Naive B cell (primary cell): Measurements from ENCODE around the gene ZNF391. TPM values are rescaled to one million over a fixed set of nuclear protein-coding genes. Genes with fewer than 3 reads are reported as not detected.
A peak's percentile ranks its signal among the peaks of the same experiment; 100 is the strongest.
"Not testable (repeated sequence)": the region's sequence is repeated elsewhere in the genome, so short reads cannot be mapped to it uniquely, and the experiment has no call there.

Source experiments
- ATAC-seq, 2 donors: fragments of 150-1000 bp; cut with Tn5 transposase; 2 replicates each; pipeline ENCODE4 v1.10.0; 2021; ENCODE audit warnings: low read depth in 2 of 2, mild to moderate bottlenecking in 2 of 2, moderate library complexity in 2 of 2
- DNase-seq: peaks from one replicate; pipeline ENCODE4 v3.0.0; 2022
- H3K27ac Mint-ChIP-seq, 6 donors: one replicate each; pipeline ENCODE4 v1.8.0; 2020 to 2022; ENCODE audit warnings: mild to moderate bottlenecking in 6 of 6, mixed read lengths in 6 of 6, moderate library complexity in 5 of 6, inconsistent platforms in 2 of 6
- H3K27me3 Mint-ChIP-seq, 3 donors: one replicate each; pipeline ENCODE4 v1.8.0; 2021 to 2022; ENCODE audit warnings: mixed read lengths in 3 of 3, mild to moderate bottlenecking in 1 of 3
- H3K36me3 Mint-ChIP-seq, 2 donors: one replicate each; pipeline ENCODE4 v1.8.0; 2020 to 2022; ENCODE audit warnings: mixed read lengths in 2 of 2, inconsistent platforms in 1 of 2, mild to moderate bottlenecking in 1 of 2
- H3K4me1 Mint-ChIP-seq, 3 donors: one replicate each; pipeline ENCODE4 v1.8.0; 2020 to 2022; ENCODE audit warnings: mixed read lengths in 3 of 3, inconsistent platforms in 1 of 3, mild to moderate bottlenecking in 1 of 3, moderate library complexity in 1 of 3
- H3K4me3 Mint-ChIP-seq, 8 donors: one replicate each; pipeline ENCODE4 v1.8.0; 2020 to 2022; ENCODE audit warnings: mild to moderate bottlenecking in 8 of 8, mixed read lengths in 8 of 8, moderate library complexity in 8 of 8, inconsistent platforms in 2 of 8
- H3K9me3 Mint-ChIP-seq, 7 donors: one replicate each; pipeline ENCODE4 v1.8.0; 2020 to 2022; ENCODE audit warnings: mixed read lengths in 7 of 7, mild to moderate bottlenecking in 5 of 7, inconsistent platforms in 2 of 7, moderate library complexity in 1 of 7
- polyA plus RNA-seq, 6 donors: library from polyadenylated mRNA; unstranded; fragments of 300-500 nt; fragmentation: Illumina TruSeq; gene quantifications; one replicate each; pipeline ENCODE4 v1.2.3, GENCODE V29; 2021; ENCODE audit warnings: low read depth in 6 of 6

The ZNF391 gene
- polyA plus RNA-seq, result 1 to 10 TPM in 5 of 6 donors, under 1 TPM in 1; 0.95 to 7.4 (median 3.8) TPM

DNA sequence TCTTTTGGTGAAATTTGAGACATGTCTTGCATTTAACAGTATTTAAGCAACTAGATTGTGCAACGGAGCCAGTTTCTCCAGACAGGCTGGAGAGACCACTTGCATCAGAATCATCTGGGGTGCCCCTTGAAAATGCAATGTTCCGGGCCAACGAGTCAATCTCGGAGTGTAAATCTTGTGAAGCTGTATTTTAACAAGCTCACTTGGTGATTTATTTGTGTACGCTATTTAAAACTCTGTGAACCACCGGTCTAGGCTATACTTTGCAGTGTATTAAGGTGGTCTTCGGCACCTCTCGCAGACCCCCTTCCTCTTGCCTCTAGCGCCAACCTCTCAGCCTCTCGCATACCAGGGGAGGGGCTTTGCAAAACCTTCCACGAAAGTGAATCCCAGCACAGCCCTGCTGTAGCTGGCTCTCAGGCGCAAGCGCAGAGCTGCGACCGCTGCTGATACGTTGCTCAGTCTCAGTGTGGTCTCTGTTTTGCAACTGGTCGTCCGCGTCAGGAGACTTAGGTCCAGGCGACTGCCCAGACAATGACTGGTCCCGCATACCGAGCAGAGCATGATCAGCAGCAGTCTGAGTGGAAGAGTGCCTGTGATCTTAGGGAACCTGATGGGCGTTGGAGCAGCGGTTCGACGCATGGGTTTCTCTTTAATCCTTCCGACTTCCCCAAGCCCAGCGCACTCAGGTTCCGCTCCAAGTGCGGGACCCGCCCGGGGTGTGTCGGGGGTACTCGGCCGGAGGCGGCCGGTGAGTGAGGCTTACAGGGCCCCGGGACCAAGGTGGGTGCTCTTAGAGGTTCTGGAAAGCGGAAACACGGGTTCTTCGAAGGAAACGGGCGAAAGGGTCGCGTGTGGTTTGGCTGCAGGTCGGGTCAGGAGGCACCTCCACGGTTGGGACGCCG lies at the start of gene ZNF391:
ZNF391 (plus strand) TSS at position 467 of the 905 bp plus-strand sequence. CDS start 11,612 bp downstream, outside the sequence.
- peaks cover 4 to 9% of the 10 kb centered on the region in 2 donors for H3K36me3 Mint-ChIP-seq

DNA sequence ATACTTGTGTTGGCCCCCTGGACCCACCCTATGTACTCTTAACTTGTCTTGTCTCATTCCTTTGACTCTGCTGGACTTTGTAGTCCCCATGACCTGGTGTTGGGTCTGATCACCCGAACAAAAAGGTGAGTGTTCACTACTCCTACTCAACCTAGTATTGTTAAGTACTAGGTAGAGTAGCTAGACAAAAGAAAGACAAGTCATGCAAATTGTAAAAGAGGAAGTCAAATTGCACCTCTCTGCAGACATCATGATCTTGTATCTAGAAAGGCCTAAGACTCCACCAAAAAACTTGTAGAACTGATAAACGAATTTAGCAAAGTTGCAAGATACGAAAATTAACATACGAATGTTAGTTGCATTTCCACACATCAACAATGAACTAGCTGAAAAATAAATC lies 35.7 kb upstream of the ZNF391 start:
- Mint-ChIP-seq H3K4me3 (no peak overlapping the region), H3K27me3 (peaks cover 8 to 15% (median 9%) of the 10 kb centered on the region in 3 donors), H3K9me3 (peaks cover 9 to 57% (median 34%) of the 10 kb centered on the region in 7 donors), H3K36me3 (peaks cover 0 to 10% of the 10 kb centered on the region in 2 donors), H3K4me1 (no peaks in the 10 kb centered on the region), H3K27ac (no peak overlapping the region)
- DNase-seq (no peak), ATAC-seq (no peak)

More for the DNA sequence above, at the start of gene ZNF391:
- peaks cover 0 to 5% (median 3%) of the 10 kb centered on the region in 7 donors for H3K9me3 Mint-ChIP-seq
- H3K27ac Mint-ChIP-seq, result peak within 1 kb of the TSS; percentile 73 to 95 (median 88)
- H3K4me1 Mint-ChIP-seq, result peaks cover 8 to 25% (median 14%) of the 10 kb centered on the region in 3 donors
- ATAC-seq, result peak; percentile 85
- H3K4me3 Mint-ChIP-seq, result peak within 1 kb of the TSS; percentile 94 to 99 (median 98)
- DNase-seq, result peak; percentile 64
- peaks cover 11 to 26% (median 13%) of the 10 kb centered on the region in 3 donors for H3K27me3 Mint-ChIP-seq

DNA sequence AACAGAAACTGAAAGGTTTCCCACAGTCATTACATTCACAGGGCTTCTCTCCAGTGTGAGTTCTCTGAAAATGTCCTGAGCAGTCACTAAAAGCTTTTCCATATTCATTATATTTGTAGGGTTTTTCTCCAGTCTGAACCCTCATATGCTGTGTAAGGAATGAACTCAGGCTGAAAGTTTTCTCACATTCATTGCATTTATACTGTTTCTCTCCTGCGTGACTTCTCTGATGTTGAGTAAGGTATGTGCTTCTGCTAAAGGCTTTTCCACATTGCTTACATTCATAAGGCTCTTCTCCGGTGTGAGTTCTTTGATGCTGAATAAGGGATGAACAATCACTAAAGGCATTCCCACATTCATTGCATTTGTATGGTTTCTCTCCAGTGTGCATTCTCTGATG lies 29.8 kb upstream of the ZNF391 start:
- Mint-ChIP-seq H3K4me3 (no peak overlapping the region), H3K4me1 (no peaks in the 10 kb centered on the region), H3K27me3 (peaks cover 0 to 11% (median 7%) of the 10 kb centered on the region in 3 donors), H3K9me3 (peaks cover 12 to 78% (median 58%) of the 10 kb centered on the region in 7 donors), H3K36me3 (peaks cover 20 to 35% of the 10 kb centered on the region in 2 donors), H3K27ac (no peak overlapping the region)
- DNase-seq (no peak), ATAC-seq (no peak)

DNA sequence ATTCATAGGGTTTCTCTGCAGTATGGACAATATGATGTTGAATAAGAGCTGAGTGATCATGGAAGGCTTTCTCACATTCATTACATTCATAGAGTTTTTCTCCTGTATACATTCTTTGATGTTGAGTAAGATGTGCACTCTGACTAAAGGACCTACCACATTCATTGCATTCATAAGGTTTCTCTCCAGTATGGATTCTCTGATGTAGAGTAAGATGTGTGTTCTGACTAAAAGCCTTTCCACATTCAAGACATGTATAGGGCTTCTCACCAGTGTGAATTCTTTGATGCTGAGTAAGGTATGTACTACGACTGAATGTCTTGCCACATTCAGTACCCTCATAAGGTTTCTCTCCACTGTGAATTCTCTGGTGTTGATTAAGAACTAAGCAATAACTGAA lies 29.3 kb upstream of the ZNF391 start:
- Mint-ChIP-seq H3K27ac (no peak overlapping the region), H3K4me3 (no peak overlapping the region), H3K4me1 (no peaks in the 10 kb centered on the region), H3K9me3 (peaks cover 12 to 74% (median 55%) of the 10 kb centered on the region in 7 donors), H3K27me3 (peaks cover 0 to 11% (median 7%) of the 10 kb centered on the region in 3 donors), H3K36me3 (peaks cover 20 to 36% of the 10 kb centered on the region in 2 donors)
- no peak for DNase-seq
- no peak for ATAC-seq

DNA sequence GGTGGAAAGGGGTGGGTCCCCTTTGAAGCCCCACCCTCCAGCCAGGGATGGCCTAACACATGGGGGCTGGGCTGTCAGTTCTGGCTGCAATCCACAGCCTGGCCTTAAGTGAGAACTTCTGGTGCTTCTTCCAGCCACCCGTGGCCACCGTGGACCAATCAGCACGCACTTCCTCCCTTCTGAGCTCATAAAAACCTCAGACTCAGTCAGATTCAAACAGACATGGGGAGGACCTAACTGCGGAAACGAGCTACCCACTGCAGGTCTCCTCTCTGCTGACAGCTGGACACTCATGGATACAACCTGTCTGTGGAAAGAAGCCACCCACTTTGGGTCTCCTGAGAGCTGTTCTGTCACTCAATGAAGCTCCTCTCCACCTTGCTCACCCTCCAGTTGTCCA lies 20.4 kb upstream of the ZNF391 start:
- peaks cover 9 to 29% (median 18%) of the 10 kb centered on the region in 7 donors for H3K9me3 Mint-ChIP-seq
- no peak for DNase-seq
- no peaks in the 10 kb centered on the region for H3K4me1 Mint-ChIP-seq
- ATAC-seq, result no peak
- H3K27me3 Mint-ChIP-seq, result peaks cover 20 to 41% (median 38%) of the 10 kb centered on the region in 3 donors
- H3K27ac Mint-ChIP-seq, result no peak overlapping the region
- H3K36me3 Mint-ChIP-seq, result peaks cover 16 to 28% of the 10 kb centered on the region in 2 donors
- no peak overlapping the region for H3K4me3 Mint-ChIP-seq

DNA sequence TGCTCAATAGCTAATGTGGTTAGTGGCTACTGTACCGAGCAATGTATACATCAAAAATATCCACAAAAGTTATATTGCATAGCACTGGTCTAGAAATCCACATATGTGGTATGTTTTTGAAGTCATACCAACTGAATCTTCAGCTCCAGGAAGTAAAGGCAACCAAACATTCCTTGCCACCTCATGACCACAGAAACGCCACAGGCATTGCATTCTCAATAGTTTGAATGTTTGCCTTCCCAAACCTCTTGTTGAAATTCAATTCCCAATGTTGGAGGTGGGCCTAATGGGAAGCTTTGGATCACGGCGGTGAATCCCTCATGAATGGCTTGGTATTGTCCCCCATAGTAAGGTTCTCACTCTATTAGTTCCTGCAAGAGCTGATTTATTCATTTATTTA lies 18.2 kb upstream of the ZNF391 start:
- Mint-ChIP-seq H3K36me3 (peaks cover 18 to 22% of the 10 kb centered on the region in 2 donors), H3K4me3 (no peak overlapping the region), H3K9me3 (peaks cover 9 to 29% (median 18%) of the 10 kb centered on the region in 7 donors), H3K27me3 (peaks cover 37 to 57% (median 55%) of the 10 kb centered on the region in 3 donors), H3K4me1 (peaks cover 13 to 17% (median 17%) of the 10 kb centered on the region in 3 donors), H3K27ac (no peak overlapping the region)
- ATAC-seq (no peak), DNase-seq (no peak)

DNA sequence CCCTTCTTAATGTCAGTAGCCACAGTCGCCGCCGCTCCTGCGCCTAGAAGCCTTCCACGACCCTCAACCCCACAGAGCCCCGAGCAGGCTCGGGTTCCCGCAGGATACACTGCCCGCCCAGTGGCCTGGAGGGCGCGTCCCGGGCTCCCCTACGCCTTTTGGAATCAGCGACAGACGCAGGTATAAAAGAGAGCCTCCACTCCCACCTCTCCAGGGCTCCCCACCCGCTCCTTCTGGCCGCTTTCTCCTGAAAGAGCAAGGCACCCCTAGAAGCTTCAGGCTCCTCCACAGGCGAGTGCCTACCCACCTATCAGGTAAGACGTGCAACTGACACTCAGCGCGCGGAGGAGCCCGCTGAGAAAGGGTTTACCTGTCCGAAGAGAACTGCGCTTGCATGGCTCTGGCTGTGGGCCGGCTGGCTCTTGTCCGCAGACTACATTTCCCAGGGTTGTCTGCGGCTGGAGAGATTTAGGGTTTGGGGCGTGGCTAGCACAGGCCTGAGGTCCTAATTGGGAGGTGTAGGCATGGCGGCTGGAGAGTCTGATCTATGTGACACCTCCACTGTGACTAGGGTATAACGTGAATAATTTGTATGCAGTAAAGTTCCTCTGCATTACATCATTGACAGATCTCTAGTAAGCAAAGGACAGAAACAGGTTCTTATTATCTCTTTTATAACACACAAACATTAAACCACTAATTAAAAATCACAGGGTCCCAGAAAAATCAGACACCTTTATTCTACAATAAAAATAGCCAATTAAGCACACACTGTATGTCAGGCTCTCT lies 13.5 kb upstream of the ZNF391 start:
- Mint-ChIP-seq H3K9me3 (peaks cover 0 to 4% (median 2%) of the 10 kb centered on the region in 7 donors), H3K27me3 (peaks cover 39 to 46% (median 44%) of the 10 kb centered on the region in 3 donors), H3K4me1 (peaks cover 14 to 23% (median 17%) of the 10 kb centered on the region in 3 donors), H3K4me3 (peak overlapping the region; percentile 86 to 98 (median 93)), H3K27ac (peak overlapping the region; percentile 3 to 78 (median 17)), H3K36me3 (peaks cover 0 to 6% of the 10 kb centered on the region in 2 donors)
- DNase-seq (peak; percentile 63), ATAC-seq (peak; percentile 99)

DNA sequence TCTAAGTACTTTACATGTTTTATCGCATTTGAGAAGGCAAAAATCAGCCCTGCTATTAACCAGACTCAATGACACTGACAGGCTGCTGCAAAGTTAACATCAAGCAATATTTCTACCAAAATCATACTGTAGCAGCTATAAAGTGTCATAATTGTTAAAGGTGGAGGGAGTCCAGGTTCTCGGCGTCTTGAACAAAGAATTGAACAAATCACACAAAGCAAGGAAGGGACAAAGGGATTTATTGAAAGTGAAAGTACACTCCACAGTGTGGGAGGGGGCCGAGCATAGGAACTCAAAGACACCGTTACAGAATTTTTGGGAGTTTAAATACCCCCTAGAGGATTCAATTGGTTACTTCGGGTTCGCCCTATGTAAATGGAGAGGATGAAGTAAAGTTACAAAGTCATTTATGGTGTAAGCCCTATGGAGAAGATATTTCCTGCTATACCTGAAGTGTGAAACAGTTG lies 12.9 kb upstream of the ZNF391 start:
- H3K36me3 Mint-ChIP-seq, result peaks cover 0 to 6% of the 10 kb centered on the region in 2 donors
- H3K27me3 Mint-ChIP-seq, result peaks cover 39 to 50% (median 44%) of the 10 kb centered on the region in 3 donors
- peaks cover 14 to 23% (median 17%) of the 10 kb centered on the region in 3 donors for H3K4me1 Mint-ChIP-seq
- peak overlapping the region in 2 of 6 donors; percentile 9 to 73 for H3K27ac Mint-ChIP-seq
- ATAC-seq (no peak), DNase-seq (no peak)
- peaks cover 0 to 4% (median 2%) of the 10 kb centered on the region in 7 donors for H3K9me3 Mint-ChIP-seq
- H3K4me3 Mint-ChIP-seq, result peak overlapping the region in 6 of 8 donors; percentile 74 to 95 (median 90)

DNA sequence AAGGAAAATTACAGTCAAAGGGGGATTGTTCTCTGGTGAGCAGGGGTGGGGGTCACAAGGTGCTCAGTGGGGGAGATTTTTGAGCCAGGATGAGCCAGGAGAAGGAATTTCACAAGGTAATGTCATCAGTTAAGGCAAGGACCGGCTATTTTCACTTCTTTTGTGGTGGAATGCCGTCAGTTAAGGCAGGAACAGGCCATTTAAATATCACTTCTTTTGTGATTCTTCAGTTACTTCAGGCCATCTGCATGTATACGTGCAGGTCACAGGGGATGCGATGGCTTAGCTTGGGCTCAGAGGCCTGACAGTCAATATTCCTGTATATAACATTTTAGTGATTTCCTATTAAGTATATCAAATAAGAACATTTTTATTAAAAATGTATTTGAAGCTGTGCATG lies 10.2 kb upstream of the ZNF391 start:
- not testable (repeated sequence) for DNase-seq, H3K27ac Mint-ChIP-seq, ATAC-seq, H3K4me3 Mint-ChIP-seq
- Mint-ChIP-seq H3K36me3 (peaks cover 0 to 21% of the 10 kb centered on the region in 2 donors), H3K4me1 (peaks cover 14 to 23% (median 17%) of the 10 kb centered on the region in 3 donors), H3K9me3 (peaks cover 6 to 14% (median 12%) of the 10 kb centered on the region in 7 donors), H3K27me3 (peaks cover 25 to 43% (median 38%) of the 10 kb centered on the region in 3 donors)

DNA sequence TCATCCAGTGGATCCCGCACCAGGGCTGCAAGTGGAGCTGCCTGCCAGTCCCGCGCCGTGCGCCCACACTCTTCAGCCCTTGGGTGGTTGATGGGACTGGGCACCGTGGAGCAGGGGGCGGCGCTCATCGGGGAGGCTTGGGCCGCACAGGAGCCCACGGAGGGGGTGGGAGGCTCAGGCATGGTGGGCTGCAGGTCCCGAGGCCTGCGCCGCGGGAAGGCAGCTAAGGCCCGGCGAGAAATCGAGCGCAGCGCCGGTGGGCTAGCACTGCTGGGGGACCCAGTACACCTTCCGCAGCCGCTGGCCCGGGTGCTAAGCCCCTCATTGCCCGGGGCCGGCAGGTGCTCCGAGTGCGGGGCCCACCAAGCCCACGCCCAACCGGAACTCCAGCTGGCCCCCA lies 7.6 kb upstream of the ZNF391 start:
- peaks cover 14 to 39% (median 37%) of the 10 kb centered on the region in 3 donors for H3K27me3 Mint-ChIP-seq
- peaks cover 0 to 18% of the 10 kb centered on the region in 2 donors for H3K36me3 Mint-ChIP-seq
- H3K27ac Mint-ChIP-seq, DNase-seq, H3K4me3 Mint-ChIP-seq, H3K4me1 Mint-ChIP-seq, ATAC-seq: not testable (repeated sequence)
- H3K9me3 Mint-ChIP-seq, result peaks cover 5 to 17% (median 15%) of the 10 kb centered on the region in 7 donors

DNA sequence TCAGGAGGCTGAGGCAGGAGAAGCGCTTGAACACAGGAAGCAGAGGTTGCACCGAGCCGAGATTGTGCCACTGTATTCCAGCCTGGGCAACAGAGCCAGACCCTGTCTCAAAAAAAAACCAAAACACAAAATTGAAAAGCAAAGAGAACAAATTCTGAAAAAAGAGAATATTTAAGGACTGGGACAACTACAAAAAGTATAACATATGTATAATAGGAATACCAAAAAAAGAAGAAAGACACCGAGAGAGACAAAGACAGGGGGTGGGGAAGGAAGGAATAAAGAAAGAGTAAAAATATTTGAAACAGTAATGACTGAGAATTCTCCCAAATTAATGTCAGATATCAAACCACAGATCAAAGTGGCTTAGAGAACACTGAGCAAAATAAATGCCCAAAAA lies 5.5 kb upstream of the ZNF391 start:
- H3K36me3 Mint-ChIP-seq, result peaks cover 0 to 18% of the 10 kb centered on the region in 2 donors
- no peak overlapping the region for H3K4me3 Mint-ChIP-seq
- peaks cover 18 to 46% (median 35%) of the 10 kb centered on the region in 3 donors for H3K27me3 Mint-ChIP-seq
- peaks cover 0 to 2% (median 2%) of the 10 kb centered on the region in 3 donors for H3K4me1 Mint-ChIP-seq
- H3K27ac Mint-ChIP-seq, result no peak overlapping the region
- ATAC-seq (no peak), DNase-seq (no peak)
- H3K9me3 Mint-ChIP-seq, result peaks cover 5 to 17% (median 14%) of the 10 kb centered on the region in 7 donors

DNA sequence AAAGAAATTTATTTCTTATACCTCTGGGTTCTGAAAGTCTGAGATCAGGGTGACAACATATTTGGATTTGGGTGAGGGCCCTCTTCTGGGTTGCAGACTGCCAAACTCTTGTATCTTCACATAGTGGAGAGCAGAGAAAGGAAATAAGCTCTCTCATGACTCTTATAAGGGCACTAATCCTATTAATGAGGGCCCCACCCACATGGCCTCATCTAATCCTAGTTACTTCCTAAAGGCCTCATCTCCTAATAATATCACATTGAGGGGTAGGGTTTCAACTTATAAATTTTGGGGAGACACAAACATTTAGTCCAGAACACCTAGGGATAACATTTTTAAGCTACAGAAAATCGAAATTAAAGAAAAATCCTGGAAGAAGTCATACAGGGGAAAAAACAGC lies 5.1 kb upstream of the ZNF391 start:
- H3K36me3 Mint-ChIP-seq, result peaks cover 0 to 18% of the 10 kb centered on the region in 2 donors
- H3K27me3 Mint-ChIP-seq, result peaks cover 13 to 41% (median 30%) of the 10 kb centered on the region in 3 donors
- H3K27ac Mint-ChIP-seq, result no peak overlapping the region
- H3K4me3 Mint-ChIP-seq, result no peak overlapping the region
- ATAC-seq (no peak), DNase-seq (no peak)
- H3K4me1 Mint-ChIP-seq, result peaks cover 2 to 7% (median 7%) of the 10 kb centered on the region in 3 donors
- H3K9me3 Mint-ChIP-seq, result peaks cover 5 to 17% (median 14%) of the 10 kb centered on the region in 7 donors
